CD4-positive, alpha-beta T cell treated with Interleukin-21 for 1 hour (primary cell): ENCODE results near the gene PLSCR5.

Source experiments
- DNase-seq: peaks from one replicate; pipeline ENCODE4 v3.0.0-alpha.2; 2020

The PLSCR5 gene

DNA sequence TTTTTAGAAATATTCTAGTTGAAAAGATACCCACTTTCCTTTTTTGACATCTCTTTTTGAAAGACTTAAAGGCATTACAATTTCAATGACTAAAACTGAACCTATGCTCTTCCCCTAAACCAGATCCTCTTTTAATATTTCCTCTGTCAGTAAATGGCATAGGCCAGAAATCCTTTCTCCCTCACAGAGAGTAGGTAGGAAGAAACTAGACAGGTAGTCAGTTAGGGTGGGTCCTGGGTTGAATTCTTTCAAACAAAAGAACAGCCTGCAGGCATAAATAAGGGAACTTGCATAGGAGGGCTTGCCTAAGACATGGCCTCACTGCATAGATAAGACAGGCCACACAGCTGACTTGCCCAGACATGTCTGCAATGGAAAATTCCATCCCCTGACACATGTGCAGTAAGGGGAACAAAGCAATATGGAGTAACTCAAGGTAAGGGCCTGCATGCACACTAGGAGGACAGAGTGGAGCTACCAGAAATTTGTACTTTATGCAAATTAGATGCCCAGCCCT lies 23.1 kb downstream of the PLSCR5 start:
- DNase-seq = no peak

DNA sequence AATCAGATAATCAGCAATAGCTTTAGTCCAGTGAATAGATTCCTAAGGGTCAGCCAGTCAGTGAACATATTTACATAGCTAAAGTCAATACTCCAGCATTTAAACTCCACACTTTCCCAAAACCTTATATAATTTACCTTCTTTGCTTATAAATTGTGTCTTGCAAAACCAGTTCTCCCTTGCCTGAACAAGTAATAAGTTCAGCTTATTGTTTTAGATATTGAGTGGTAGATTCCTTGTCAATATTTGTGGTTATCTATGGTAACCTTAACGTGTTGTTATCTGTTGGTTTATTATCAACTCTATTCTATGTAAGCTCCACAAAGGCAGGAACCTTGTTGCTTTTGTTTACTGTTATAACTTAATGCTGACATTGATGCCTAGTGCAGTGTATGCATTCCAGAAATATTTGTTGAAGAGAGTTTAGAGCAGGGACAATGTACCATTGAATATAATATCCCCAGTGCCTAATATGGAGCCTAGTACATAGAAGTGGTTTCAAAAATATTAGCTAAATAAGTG lies 24.0 kb downstream of the PLSCR5 start:
- no peak for DNase-seq

- DNase-seq = peak; percentile 45
Observed at GRCh38 chr3:146577662-146578061, 27.5 kb downstream of the PLSCR5 start.

GRCh38 chr3:146575636-146576035 lies 29.5 kb downstream of the PLSCR5 start:
- no peak for DNase-seq

DNA sequence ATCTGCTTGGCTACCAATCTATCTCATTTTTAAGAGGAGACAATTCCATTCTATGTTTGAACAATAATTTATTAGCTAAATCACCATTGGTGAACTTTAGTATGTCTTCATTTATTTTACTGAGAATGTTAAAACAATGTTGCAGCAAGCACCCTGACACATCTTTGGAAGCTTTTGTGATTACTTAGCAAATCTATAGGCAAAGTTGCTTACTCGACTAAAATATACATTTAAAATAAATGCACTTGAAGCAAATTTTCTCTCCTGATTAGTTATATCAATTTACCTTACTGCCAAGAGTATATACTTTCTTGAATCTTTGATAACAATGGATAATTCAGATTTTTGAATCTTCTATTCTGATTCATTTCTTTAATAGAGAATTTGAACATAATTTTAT lies 31.0 kb downstream of the PLSCR5 start:
- no peak for DNase-seq

- DNase-seq = no peak
Observed at GRCh38 chr3:146569314-146569713, 35.8 kb downstream of the PLSCR5 start.

DNA sequence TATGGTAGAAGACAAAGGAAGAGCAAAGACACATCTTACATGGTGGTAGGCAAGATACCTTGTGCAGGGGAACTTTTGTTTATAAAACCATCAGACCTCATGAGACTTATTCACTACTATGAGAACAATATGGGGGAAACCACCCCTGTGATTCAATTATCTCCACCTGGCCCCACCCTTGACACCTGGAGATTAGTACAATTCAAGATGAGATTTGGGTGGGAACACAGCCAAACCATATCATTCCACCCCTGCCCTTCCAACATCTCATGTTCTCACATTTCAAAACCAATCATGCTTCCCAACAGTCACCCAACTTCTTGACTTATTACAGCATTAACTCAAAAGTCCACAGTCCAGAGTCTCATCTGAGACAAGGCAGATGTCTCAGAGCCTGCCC lies 39.0 kb downstream of the PLSCR5 start:
- no peak for DNase-seq

DNA sequence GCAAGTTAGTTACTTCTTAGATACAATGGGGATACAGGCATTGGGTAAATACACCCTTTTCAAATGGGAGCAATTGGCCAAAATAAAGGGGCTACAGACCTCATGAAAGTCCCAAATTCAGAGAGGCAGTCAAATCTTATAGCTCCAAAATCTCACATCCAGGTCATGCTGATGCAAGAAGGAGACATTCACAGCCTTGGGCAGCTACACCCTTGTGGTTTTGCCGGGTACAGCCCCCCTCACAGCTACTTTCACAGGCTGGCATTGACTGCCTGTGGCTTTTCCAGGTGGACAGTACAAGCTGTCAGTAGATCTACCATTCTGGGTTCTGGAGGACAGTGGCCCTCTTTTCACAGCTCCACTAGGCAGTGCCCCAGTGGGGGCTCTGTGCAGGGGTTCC lies 43.3 kb downstream of the PLSCR5 start:
- no peak for DNase-seq

DNA sequence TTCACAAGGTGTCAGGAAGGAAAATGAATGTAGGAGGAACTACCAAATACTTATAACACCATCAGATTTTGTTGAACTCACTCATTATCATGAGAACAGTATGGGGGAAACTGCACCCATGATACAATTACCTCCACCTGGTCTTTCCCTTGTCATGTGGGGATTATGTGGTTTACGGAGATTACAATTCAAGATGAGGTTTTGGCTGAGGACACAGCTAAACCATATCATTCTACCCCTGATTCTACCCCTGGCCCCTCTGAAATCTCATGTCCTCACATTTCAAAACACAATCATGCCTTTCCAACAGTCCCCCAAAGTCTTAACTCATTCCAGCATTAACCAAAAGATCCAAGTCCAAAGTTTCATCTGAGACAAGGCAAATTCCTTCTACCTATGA lies 43.7 kb downstream of the PLSCR5 start:
- DNase-seq = no peak

DNA sequence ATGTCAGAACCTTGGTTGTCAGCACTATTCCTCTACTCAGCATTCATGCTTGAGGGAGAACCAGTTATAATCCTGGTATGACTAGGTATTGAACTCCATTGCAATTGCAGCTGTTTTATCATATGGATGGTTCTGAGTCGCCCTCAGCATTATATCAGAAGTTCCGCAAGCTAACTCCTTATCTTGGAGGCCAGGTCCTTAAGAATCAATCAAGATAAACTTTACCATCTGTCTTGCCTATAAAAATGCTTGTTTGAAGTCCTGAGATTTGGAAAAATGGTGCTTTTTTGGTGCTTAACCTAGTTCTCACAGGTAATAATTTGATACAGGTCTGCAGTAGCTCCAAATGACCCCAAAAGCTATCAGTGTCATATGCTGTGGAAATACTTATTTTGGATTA lies 44.5 kb downstream of the PLSCR5 start:
- DNase-seq = no peak

DNA sequence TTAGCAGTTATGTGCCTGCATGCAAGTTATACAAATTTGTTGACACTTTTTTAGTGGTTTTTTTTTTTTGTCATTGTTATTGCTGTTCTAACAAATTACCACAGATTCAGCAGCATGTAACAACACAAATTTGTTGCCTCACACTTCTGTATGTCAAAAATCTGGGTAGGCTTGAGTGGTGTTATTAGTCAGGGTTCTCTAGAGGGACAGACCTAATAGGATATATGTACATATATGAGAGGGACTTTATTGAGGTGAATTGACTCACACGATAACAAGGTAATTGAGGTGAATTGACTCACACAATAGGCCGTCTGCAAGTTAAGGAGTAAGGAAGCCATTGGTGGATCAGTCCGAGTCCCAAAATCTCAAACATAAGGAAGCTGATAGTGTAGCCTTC lies 45.8 kb downstream of the PLSCR5 start:
- DNase-seq = no peak

DNA sequence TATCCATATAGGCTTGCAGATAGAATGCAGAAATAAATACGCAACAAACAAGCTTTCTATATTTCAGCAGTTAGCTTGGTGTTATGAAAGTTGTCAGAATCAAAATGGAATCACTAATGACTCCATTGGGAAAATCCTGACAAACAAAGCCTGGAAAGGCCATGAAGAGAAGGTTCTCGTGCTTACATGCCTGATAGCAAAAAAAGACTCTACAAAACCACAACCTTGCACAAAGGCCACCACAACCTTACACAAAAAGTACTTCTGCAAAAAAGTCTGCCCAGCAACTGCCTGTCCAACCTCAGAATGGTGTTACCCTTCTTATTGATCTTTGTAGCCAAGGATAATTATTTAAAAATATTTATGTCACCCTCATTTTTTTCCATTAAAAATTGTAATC lies 46.4 kb downstream of the PLSCR5 start:
- no peak for DNase-seq

DNA sequence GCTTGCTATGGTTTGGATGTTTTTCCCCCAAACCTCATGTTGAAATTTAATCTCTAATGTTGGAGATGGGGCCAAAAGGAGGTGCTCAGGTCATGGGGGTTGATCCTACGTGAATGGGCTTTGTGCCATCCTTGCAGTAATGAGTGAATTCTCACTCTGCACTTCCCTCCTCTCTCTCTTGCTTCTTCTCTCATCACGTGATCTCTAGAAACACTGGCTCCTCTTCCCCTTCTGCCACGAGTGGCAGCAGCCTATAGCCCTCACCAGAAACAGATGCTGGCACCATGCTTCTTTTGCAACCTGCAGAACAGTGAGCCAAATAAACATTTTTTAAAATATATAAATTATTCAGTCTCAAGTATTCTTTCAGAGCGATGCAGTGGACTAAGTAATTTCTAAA lies 47.4 kb downstream of the PLSCR5 start:
- no peak for DNase-seq

- DNase-seq = no peak
Observed at GRCh38 chr3:146555311-146555710, 49.8 kb downstream of the PLSCR5 start.

- DNase-seq = no peak
Observed at GRCh38 chr3:146554151-146554760, 50.9 kb downstream of the PLSCR5 start.

DNA sequence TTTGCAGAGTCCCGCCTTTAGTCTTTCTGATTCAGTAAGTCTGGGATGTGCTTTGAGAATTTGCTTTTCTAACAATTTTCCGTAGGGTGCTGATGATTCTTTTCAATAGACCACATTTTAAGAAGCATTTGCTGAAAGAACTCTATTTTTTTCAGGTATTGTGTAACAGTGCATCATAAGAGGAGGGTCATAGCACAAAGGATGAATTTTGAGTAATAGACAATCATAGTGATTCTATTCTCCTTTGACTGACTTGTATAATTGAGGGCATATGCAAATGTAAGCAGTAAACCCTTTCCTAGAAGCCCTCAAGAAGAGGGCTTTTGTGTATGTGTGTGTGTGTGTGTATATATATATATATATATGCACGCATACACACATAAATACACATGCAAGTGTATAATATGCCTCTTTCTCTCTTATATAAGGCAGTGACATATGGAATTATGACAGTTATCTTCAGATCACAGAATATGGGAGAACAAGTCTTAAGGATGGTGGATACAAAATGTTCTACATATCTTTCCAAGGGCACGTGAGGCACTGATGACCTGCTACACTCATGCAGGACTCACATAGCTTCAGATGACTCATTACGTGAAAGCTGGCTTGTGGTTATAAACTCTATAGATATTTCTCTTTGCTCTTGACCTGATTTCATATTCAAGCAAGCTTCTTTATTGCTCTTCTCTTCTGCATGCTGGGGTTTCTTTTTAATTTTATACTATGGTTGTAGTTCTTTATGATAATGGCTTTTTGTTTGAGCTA lies 54.2 kb downstream of the PLSCR5 start:
- no peak for DNase-seq

GRCh38 chr3:146550070-146550615 lies 55.0 kb downstream of the PLSCR5 start:
- DNase-seq = no peak

- DNase-seq = no peak
Observed at GRCh38 chr3:146547235-146547835, 57.8 kb downstream of the PLSCR5 start.

DNA sequence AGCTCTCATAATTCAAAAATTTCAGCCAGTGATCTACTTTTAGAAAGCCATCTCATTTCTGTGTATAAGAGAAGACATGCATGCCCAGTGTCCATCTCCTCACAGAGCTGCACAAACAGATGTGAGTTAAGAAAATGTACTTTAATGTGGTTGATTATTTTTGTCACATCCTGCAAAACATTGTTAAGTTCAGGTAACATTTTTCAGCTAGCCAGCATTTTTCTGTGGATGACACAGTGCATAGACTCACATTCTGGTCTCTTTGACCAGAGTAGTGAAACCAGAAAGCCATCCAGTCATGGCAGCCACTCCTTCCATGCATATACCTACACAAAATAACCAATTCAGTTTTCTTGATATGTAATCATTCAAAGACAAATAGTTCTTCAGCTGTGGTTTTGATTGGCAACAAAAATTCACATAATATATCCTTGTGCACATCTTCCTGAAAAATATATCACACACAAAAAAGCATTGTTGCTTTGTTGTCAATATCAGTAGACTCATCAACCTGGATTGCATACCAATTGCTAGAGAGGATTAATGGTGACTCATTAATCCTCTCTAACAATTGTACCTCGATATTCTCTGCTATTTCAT lies 58.7 kb downstream of the PLSCR5 start:
- DNase-seq = no peak

- DNase-seq = no peak
Observed at GRCh38 chr3:146544929-146545528, 60.1 kb downstream of the PLSCR5 start.

- peak; percentile 86 for DNase-seq
Observed at GRCh38 chr3:146544002-146544928, 60.9 kb downstream of the PLSCR5 start, which contains the start of gene PLSCR1. Gene PLSCR1 (minus strand): TSS chr3:146544607. CDS start chr3:146536552, 8,055 bp downstream.
